UCSD-AML1 (cell line): Measurements from ENCODE around the gene MYCBPAP.

ENCODE experiments used
- DNase-seq: peaks from one replicate; lab custom pipeline; 2025; ENCODE audit not compliant: unreplicated experiment; lab: John Stamatoyannopoulos, UW

The MYCBPAP gene

DNA sequence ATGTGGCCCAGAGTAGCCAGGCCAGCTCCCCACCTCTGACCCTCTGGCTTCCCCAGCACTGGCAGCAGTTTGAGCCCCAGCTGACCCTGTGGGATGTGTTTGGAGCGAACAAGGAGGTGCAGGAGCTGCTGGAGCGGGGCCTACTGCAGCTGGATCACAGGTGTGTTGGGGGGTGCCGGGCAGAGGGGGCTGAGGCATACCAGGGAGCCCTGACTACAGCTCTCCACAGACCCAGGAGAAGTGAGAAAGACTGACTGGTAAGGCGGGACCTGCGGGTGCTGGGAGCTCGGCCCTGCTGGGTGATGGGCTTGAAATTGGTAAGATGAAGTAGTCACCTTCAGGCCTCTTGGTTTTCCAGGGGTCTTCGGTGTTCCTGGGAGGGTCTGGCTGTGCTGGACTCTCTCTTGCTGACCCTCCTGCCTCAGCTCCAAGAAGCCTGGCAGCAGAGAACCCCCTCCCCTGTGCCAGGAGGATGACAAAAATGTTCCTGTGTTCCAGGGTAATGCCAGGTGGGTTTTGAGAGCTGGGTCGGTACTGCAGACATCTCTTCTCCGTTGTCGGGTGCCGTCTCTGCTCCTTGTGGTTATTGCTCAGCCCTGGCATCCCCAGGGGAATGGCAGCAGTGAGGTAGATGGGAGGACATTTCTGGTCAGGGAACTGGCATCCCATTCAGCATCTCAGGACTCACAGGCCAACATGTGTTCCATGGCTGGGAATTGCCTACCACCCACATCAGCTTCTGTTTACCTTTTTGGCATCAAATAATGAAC lies 23.7 kb upstream of the MYCBPAP start:
- no peak for DNase-seq

- no peak for DNase-seq
Measured at GRCh38 chr17:50487213-50488096, 20.8 kb upstream of the MYCBPAP start.

GRCh38 chr17:50488880-50489279 lies 19.4 kb upstream of the MYCBPAP start:
- DNase-seq, result no peak

DNA sequence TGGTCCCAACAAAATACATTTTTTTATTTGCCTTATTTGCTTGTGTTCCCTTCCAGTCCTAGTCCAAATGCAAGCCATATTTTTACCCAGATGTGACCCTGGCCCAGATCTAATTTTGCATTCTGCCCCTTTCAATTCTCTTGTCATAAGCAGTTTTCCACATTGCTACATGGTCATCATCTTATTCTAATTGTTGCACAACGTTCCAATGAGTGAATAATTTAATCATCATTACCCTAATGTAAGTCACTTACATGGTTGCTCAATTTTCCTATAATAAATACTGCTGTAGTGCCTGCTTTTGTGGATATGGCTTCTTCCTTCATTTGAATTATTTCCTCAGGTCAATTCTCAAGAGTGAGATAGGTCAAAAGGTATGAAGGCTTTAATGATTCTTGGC lies 16.7 kb upstream of the MYCBPAP start:
- no peak for DNase-seq

DNA sequence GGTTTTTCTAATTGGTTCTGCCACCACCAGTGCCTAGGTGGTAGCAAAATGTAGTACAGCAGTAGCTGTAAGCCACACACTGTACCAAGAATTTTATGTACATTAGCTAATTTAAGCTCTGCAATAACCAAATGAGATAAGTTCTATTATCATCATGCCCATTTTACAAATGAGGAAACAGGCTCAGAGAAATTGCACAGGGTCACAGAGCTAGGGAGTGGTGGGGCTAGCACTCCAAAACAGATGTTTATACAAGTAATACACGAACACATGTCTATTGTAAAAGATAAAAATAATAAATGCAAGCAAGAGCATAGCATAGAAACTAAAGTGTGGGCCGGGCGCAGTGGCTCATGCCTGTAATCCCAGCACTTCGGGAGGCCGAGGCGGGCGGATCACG lies 16.0 kb upstream of the MYCBPAP start:
- no peak for DNase-seq

DNA sequence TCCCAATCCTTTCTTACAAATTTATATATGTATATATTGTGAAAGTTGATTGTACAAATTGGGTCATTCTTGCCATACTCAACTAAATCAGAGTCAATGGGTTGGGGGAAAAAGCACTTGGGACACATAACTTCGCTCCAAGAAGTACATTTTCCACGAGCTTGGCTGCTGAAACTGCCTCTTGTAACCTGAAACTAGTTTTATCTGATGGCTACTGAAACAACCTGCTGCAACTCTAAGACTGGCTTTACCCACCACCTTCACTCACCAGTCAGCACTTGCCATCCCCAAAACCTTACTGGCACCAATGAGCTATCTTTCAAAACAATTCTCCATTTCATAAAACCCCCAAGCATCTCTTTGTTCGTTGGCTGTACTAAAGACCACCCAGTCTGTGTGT lies 14.5 kb upstream of the MYCBPAP start:
- no peak for DNase-seq

- no peak for DNase-seq
Measured at GRCh38 chr17:50495217-50495823, 12.9 kb upstream of the MYCBPAP start.

- no peak for DNase-seq
Measured at GRCh38 chr17:50495918-50496317, 12.3 kb upstream of the MYCBPAP start.

GRCh38 chr17:50498021-50498874 lies 10.0 kb upstream of the MYCBPAP start:
- no peak for DNase-seq

DNA sequence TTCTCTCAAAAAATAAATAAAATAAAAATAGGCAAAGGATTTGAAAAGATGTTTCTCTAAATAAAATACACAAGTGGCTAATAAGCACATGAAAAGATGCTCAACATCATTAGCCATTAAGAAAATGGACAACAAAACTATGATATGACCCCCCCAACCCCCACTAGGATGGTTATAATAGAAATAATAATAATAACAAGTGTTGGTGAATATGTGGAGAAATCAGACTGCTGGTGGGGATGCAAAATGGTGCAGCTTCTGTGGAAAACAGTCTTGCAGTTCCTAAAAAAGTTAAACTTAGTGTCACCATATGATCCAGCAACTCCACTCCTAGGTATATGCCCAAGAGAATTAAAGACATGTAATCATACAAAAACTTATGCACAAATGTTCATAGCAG lies 9.0 kb upstream of the MYCBPAP start:
- no peak for DNase-seq

DNA sequence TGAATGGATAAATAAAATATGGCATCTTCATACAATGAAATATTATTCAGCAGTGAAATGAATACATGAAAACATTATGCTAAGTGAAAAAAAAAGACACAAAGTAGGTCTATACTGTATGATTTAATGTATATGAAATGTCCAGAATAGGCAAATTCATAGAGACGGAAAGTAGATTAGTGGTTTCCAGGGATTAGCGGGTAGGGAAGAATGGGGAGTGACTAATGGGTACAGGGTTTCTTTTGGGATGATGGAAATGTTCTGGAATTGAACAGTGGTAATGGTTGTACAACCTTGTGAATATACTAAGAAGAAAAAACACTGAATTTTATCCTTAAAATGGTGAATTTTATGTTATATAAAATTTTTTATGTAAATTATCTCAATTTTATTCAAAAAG lies 8.5 kb upstream of the MYCBPAP start:
- no peak for DNase-seq

- no peak for DNase-seq
Measured at GRCh38 chr17:50501054-50501453, 7.2 kb upstream of the MYCBPAP start.

DNA sequence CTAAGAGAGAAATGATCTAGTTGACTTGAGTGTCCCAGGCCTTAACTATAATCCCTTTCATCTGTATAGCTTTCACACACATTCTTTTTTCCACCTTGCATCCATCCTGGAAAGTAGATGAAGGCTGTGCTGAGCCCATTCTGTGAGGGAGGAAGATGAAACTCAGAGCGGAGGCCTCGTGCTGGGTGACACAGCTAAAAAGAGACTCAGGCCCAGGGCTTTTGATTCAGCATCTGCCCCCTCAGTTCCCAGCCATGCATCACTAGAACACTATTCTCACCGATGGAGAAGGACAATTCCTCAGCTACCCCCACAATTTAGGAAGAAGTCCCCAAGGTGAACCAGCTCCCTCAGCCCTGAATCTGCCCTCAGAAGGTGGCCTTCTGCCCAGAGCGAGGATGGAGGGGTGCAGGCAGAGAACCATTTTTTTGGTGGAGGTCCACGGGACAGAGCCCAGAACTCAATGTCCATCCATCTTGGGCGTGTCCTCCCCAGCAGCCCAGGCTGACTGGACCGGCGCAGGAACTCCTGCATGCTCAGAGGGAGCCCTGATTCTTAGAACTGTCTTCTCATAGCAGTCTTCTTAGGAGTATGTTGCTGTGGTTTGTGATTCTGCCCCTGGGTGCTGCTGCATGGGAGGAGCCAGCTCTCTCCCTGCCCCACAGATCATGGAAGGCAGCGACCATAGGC lies 5.8 kb upstream of the MYCBPAP start:
- no peak for DNase-seq

DNA sequence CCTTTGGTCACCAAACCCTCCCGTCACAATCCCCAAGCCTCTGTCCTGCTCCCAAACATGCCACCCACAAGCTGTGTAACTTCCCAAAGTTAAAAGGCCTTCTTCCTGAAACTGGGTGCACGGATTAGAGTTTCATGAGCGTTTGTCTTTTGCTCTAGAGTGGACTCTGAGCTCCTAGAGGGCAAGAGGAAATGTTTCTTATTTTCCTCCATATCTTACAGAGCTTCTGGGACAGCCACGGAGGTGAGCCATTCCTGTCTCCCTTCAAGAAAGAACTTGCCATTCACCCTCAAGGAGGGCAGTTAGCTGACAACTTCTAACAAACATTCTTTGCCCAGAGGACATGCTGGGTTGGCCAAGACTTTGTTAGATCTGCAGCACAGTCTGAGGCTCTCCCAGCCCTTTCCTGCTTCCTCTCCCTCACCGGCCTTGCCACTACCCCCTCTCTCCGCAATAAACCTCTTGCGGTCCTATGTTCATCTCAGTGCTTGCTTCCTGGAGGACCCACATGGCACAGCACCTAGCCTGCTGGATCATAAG lies 2.6 kb upstream of the MYCBPAP start:
- peak; percentile 40 for DNase-seq

GRCh38 chr17:50506298-50506697 lies 1.9 kb upstream of the MYCBPAP start:
- DNase-seq, result no peak

- DNase-seq, result no peak
Measured at GRCh38 chr17:50508573-50509460, 578 bp downstream of the MYCBPAP start.

- no peak for DNase-seq
Measured at GRCh38 chr17:50511058-50511457, 2.8 kb downstream of the MYCBPAP start.

DNA sequence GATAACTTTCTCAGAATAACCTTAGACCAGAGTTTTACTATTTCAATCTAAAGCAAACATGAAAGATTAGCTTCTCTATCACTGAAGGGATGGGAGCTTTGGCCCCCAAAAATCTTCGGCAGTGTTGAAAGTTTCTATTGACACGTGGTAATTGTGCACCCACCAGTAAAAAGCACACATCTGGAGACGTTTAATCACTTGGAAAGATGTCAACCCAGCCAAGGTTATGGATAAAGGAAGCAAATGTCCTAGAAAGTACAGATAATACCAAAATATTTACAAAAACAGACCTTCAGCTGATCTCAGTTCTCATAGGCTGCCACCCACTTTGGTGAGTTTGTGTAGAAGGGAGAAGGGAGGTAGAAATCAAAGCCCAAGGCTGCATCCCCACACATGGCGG lies 5.3 kb downstream of the MYCBPAP start:
- no peak for DNase-seq

- DNase-seq, result no peak
Measured at GRCh38 chr17:50514388-50514787, 6.1 kb downstream of the MYCBPAP start.
